Esophagus (tissue), 2 donors: ENCODE measurements around the gene MIXL1. TPM values are rescaled to one million over a fixed set of nuclear protein-coding genes. Genes with fewer than 3 reads are reported as not detected.
"Not testable (repeated sequence)": the region's sequence is repeated elsewhere in the genome, so short reads cannot be mapped to it uniquely, and the experiment has no call there.

ENCODE experiments used
- H3K27ac ChIP-seq, 2 donors: one replicate each; pipeline ENCODE4 v1.5.1; 2013; ENCODE audit warnings: low read depth in 2 of 2, mild to moderate bottlenecking in 2 of 2, inconsistent platforms in 1 of 2, low read length in 1 of 2, moderate library complexity in 1 of 2
- H3K27me3 ChIP-seq, 2 donors: one replicate each; pipeline ENCODE4 v1.6.1; 2013; ENCODE audit warnings: low read length in 2 of 2, control low read depth in 1 of 2, mild to moderate bottlenecking in 1 of 2; ENCODE audit not compliant: insufficient read depth in 2 of 2, control insufficient read depth in 1 of 2
- H3K36me3 ChIP-seq, 2 donors: one replicate each; pipeline ENCODE4 v1.6.1; 2013; ENCODE audit warnings: low read length in 1 of 2; ENCODE audit not compliant: control insufficient read depth in 2 of 2, insufficient read depth in 2 of 2
- H3K4me1 ChIP-seq, 2 donors: one replicate each; pipeline ENCODE4 v1.6.1; 2013; ENCODE audit warnings: low read length in 1 of 2; ENCODE audit not compliant: control insufficient read depth in 2 of 2, insufficient read depth in 2 of 2
- H3K4me3 ChIP-seq, 2 donors: one replicate each; pipeline ENCODE4 v1.5.1; 2013; ENCODE audit warnings: low read length in 2 of 2, mild to moderate bottlenecking in 2 of 2, low read depth in 1 of 2, moderate library complexity in 1 of 2
- H3K9me3 ChIP-seq, 2 donors: one replicate each; pipeline ENCODE4 v1.6.1; 2013; ENCODE audit warnings: mild to moderate bottlenecking in 2 of 2, low read depth in 1 of 2, low read length in 1 of 2, moderate library complexity in 1 of 2; ENCODE audit not compliant: control insufficient read depth in 2 of 2, insufficient read depth in 1 of 2
- WGBS, 2 donors: extraction: QIAGEN DNeasy Blood & Tissue Kit; methylation state at CpG; one replicate each; pipeline ENCODE4 v1.1.7; 2013; 5-methylcytosine and 5-hydroxymethylcytosine counted together
- polyA plus RNA-seq, 2 donors: library from polyadenylated mRNA; stranded (reverse); fragments of 200-250 nt; gene quantifications; one replicate each; pipeline ENCODE4 v1.2.3, GENCODE V29; 2013
- donor health status: healthy with polysubstance abuse.
- donor health status: Bipolar disorder and iron deficiency.

The MIXL1 gene
- polyA plus RNA-seq, 2 donors = not detected

DNA sequence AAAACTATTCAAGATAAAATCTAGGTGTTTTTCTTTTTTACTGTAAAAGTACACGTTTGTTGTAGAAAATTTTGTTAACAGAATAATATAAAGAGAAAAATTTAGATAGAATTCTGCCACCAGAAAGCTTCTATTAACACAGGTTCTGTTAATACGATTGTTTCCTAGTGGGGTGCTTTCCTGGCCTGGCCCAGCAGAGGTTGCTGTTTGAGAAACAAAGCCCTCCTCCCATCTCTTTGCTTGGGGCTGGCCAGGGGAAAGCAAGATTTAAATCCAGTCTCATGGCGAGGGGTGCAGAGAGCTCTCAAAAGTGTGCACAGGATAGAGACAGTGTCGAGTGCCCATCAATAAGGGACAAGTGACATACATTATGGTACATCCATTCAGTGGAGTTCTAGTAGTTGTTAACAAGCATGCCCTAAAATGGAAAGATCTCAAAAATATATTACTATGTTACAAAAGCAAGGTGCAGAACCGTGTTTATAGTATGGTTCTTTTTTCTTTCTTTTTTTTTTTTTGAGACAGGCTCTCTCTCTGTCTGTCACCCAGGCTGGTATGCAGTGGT lies 22.4 kb upstream of the MIXL1 start:
- H3K36me3 ChIP-seq = no peaks in the 10 kb centered on the region
- no peaks in the 10 kb centered on the region for H3K9me3 ChIP-seq
- WGBS, 2 donors = 65 to 69% methylated on average over 5 of the region's 5 CpGs
- H3K27ac ChIP-seq = no peak overlapping the region
- no peak overlapping the region for H3K4me3 ChIP-seq
- no peaks in the 10 kb centered on the region for H3K27me3 ChIP-seq
- no peaks in the 10 kb centered on the region for H3K4me1 ChIP-seq

DNA sequence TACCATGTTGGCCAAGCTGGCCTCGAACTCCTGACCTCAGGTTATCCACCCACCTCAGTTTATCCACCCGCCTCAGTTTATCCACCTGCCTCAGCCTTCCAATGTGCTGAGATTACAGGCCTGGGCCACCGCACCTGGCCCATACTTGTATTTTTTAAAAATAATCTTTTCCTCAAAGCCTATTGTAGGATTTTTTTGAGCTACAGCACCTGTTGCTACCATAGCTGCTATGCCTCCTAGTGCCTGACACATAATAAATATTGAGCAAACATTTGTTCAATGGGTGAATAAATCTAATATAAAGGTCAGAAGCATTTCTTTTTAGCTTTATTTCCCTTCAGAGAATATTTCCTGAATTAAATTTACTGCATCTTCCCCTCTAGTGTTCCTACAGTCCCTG lies 21.2 kb upstream of the MIXL1 start:
- Histone ChIP-seq H3K9me3 (no peaks in the 10 kb centered on the region), H3K27ac (no peak overlapping the region), H3K27me3 (no peaks in the 10 kb centered on the region), H3K36me3 (no peaks in the 10 kb centered on the region), H3K4me1 (no peaks in the 10 kb centered on the region), H3K4me3 (no peak overlapping the region)
- WGBS, 2 donors = 86% methylated on average over 3 of the region's 3 CpGs

DNA sequence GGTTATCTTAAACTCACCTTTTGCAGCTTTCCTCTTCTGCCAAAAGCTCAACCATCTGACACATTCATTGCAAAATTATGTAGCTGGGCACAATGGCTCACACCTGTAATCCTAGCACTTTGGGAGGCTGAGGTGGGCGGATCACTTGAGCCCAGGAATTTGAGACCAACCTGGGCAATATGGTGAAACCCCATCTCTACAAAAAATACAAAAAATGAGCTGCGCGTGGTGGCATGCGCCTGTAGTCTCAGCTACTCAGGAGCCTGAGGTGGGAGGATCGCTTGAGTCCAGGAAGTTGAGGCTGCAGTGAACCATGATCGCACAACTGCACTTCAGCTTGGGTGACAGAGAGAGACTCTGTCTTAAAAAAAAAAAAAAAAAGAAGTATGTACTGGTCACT lies 20.8 kb upstream of the MIXL1 start:
- not testable (repeated sequence) for H3K27me3 ChIP-seq, H3K36me3 ChIP-seq, H3K4me1 ChIP-seq, H3K9me3 ChIP-seq, H3K27ac ChIP-seq, H3K4me3 ChIP-seq
- 86 to 88% methylated on average over 6 of the region's 6 CpGs for WGBS, 2 donors

DNA sequence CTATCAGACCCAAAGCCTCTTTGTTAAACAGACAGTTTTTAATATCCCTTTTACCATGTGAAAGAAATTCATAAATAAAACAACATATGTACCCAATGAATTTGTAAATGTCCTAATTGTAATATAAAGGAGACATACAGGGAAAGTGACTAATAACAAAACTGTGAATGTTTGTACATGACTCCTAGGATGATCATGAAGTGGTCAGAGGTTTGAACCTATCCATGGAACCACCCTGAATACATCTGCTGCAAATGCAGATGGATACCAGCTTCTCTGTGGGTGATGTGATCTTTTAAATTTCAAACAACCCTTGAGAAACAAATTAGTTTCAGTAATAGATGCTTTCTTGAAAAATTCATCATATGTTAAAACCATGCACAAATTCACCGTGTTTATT lies 20.2 kb upstream of the MIXL1 start:
- Histone ChIP-seq H3K27ac (no peak overlapping the region), H3K4me1 (no peaks in the 10 kb centered on the region), H3K36me3 (no peaks in the 10 kb centered on the region), H3K9me3 (no peaks in the 10 kb centered on the region), H3K27me3 (no peaks in the 10 kb centered on the region), H3K4me3 (no peak overlapping the region)
- WGBS, 2 donors = 88 to 89% methylated on average over 1 of the region's 1 CpG

DNA sequence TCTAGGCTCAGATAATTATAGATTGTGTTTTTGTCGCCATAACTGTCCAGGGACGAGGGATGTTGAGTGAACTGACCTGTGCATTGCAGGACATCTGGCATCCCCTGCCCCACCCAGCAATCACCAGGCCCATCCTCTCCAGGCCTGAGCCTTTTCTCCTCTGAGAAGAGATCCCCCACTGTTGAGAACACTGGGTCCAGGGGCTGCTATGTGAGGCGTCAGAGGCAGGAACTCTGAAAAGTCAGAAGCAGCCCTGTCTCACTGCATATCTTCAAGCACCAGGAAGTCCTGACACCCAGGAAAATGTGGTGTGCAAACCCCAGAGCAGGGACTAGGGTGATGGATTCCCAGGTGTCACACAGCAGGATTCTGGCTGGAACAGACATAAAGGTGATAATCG lies 19.8 kb upstream of the MIXL1 start:
- 81 to 86% methylated on average over 4 of the region's 4 CpGs for WGBS, 2 donors
- Histone ChIP-seq H3K27me3 (no peaks in the 10 kb centered on the region), H3K27ac (no peak overlapping the region), H3K9me3 (no peaks in the 10 kb centered on the region), H3K4me1 (no peaks in the 10 kb centered on the region), H3K36me3 (no peaks in the 10 kb centered on the region), H3K4me3 (no peak overlapping the region)

DNA sequence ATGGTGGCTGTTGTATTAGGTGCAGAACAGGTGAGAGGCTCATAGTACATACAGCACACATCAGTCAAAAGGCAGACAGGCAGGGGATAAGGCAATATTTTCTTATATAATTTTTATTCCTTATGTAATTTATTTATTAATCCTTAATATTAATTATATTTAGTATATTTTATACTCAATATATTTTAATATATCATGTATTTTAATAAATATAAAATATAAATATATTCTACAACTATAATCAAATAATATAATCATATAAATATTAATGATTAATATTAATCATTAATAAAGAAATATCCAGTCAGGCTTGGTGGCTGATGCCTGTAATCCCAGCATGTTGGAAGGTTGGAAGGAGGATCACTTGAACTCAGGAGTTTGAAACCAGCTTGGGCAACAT lies 19.3 kb upstream of the MIXL1 start:
- H3K27me3 ChIP-seq = no peaks in the 10 kb centered on the region
- no peak overlapping the region for H3K4me3 ChIP-seq
- H3K27ac ChIP-seq = no peak overlapping the region
- H3K36me3 ChIP-seq = no peaks in the 10 kb centered on the region
- H3K4me1 ChIP-seq = no peaks in the 10 kb centered on the region
- H3K9me3 ChIP-seq = no peaks in the 10 kb centered on the region

DNA sequence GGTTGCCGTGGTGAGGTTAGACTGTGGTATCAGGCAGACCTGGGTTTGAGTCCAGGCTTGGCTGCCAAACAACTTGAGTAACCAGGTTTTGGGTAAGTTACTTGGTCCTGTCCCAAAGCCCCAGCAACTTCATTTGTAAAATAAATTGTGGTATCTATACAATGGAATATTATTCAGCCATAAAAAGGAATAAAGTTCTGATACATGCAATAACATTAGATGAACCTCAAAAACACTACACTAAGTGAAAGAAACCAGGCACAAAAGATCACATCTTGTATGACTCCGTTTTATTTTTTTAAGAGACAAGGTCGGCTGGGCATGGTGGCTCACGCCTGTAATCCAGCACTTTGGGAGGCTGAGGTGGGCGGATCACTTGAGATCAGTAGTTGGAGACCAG lies 16.4 kb upstream of the MIXL1 start:
- peaks cover 0 to 9% of the 10 kb centered on the region in 2 donors for H3K36me3 ChIP-seq

DNA sequence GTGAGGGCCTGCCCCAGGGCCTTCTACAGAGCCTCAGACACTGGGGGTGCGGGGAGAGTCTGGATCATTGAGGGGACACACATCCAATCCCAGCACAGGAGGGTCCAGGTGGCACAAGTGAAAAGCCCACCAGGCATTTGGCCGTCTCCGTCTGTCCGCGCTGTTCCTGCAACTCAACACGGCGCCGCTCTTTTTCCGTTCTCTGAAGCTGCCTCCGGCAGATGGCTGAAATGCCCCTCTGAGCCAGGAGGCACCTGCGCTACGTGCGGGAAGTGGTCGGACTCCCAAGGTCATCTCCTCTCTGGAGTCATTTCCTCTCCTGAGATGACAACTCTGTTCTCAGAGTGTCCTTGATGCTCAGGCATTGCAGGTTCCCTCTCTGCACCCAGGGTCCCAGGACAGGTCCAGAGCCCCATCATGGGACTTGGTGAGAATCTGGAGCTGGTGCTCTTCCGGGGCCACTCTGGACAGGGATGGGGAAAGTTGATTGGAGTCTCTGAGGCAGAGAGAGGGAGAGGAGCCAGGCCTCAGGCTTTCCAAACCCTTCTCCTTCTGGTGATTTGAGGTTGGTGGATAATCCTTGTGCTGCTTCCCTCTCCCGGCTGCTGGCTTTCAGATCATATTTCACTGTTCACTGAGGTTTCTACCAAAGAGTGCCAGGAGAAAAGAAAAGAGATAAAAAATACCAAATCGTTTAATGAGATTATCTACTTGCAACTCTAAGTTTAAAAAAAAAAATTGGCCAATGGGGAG lies 14.0 kb upstream of the MIXL1 start:
- Histone ChIP-seq H3K4me1 (peaks cover 2 to 9% of the 10 kb centered on the region in 2 donors), H3K27ac (no peak overlapping the region), H3K4me3 (no peak overlapping the region), H3K9me3 (peaks cover 0 to 9% of the 10 kb centered on the region in 2 donors), H3K27me3 (no peaks in the 10 kb centered on the region), H3K36me3 (peaks cover 0 to 9% of the 10 kb centered on the region in 2 donors)
- 80% methylated on average over 17 of the region's 17 CpGs for WGBS, 2 donors

More for the DNA sequence above, 16.4 kb upstream of the MIXL1 start:
- no peak overlapping the region for H3K27ac ChIP-seq
- no peak overlapping the region for H3K4me3 ChIP-seq
- H3K9me3 ChIP-seq = peaks cover 0 to 9% of the 10 kb centered on the region in 2 donors
- H3K27me3 ChIP-seq = no peaks in the 10 kb centered on the region
- peaks cover 0 to 9% of the 10 kb centered on the region in 2 donors for H3K4me1 ChIP-seq
- WGBS, 2 donors = 91 to 96% methylated on average over 5 of the region's 5 CpGs

DNA sequence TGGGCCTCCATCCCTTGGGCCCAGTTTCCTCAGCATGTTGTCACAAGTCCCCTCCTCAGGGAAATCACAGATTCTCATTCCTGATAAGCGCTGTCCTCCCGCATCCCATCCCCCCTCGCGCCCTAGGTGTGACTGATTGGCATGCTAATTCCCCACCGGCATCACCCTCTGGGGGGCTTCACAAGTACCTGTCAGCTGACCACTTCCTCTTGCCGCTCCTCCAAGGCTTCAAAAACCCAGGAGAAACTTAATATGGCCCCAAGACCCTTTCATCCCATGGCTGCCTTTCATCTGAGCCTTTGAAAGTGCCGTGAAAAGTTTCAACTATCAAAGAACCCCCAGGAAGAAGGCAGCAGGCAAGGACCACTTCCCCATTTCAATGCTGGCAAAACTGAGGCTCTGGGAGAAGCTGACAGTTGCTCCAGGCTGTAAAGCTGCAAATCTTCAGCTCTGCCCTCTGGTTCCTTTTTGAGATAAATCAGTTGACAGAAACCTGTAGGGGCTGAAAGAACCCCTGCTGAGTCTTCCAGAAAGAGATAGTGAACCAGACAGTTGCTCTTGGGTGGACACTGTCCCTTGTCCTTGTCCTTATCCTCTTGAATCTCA lies 12.8 kb upstream of the MIXL1 start:
- peaks cover 0 to 9% of the 10 kb centered on the region in 2 donors for H3K36me3 ChIP-seq
- H3K27me3 ChIP-seq = no peaks in the 10 kb centered on the region
- peaks cover 0 to 9% of the 10 kb centered on the region in 2 donors for H3K9me3 ChIP-seq
- 79 to 80% methylated on average over 7 of the region's 7 CpGs for WGBS, 2 donors
- H3K27ac ChIP-seq = no peak overlapping the region
- peaks cover 2 to 9% of the 10 kb centered on the region in 2 donors for H3K4me1 ChIP-seq
- H3K4me3 ChIP-seq = peak overlapping the region in 1 of 2 donors; percentile 99
